Activated T-cell treated with anti-CD3 and anti-CD28 coated beads, Interleukin-2, amount 50 U/mL, for 24 hours (primary cell): ENCODE data around the gene KMT2C.
"Not testable (repeated sequence)": the region's sequence is repeated elsewhere in the genome, so short reads cannot be mapped to it uniquely, and the experiment has no call there.

Source experiments
- DNase-seq: peaks from one replicate; pipeline ENCODE4 v3.0.0-alpha.2; 2020
- H3K27ac Mint-ChIP-seq: 2 replicates; pipeline ENCODE4 v1.8.0; 2020; ENCODE audit warnings: mild to moderate bottlenecking, mixed read lengths
- H3K27me3 Mint-ChIP-seq: 2 replicates; pipeline ENCODE4 v1.8.0; 2020; ENCODE audit warnings: mixed read lengths
- H3K36me3 Mint-ChIP-seq: 2 replicates; pipeline ENCODE4 v1.8.0; 2020; ENCODE audit warnings: low read depth, mixed read lengths
- H3K4me1 Mint-ChIP-seq: 2 replicates; pipeline ENCODE4 v1.8.0; 2020; ENCODE audit warnings: low read depth, mixed read lengths
- H3K4me3 Mint-ChIP-seq: 2 replicates; pipeline ENCODE4 v1.8.0; 2020; ENCODE audit warnings: mild to moderate bottlenecking, moderate library complexity, mixed read lengths
- H3K9me3 Mint-ChIP-seq: 2 replicates; pipeline ENCODE4 v1.8.0; 2020; ENCODE audit warnings: mixed read lengths

The KMT2C gene

DNA sequence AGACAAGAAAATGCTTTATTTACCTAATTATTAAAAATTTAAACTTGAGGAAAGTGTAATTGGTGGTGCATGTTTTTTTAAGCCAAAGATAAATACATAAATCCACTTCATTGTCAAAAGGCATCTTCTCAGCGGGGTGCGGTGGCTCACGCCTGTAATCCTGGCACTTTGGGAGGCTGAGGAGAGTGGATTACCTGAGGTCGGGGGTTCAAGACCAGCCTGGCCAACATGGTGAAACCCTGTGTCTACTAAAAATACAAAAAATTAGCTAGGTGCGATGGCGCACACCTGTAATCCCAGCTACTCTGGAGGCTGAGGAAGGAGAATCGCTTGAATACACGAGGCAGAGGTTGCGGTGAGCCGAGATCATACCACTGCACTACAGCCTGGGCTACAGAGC is 3.1 kb downstream of the KMT2C start:
- peaks cover 64% of the 10 kb centered on the region for H3K4me1 Mint-ChIP-seq
- H3K36me3 Mint-ChIP-seq, result peaks cover 25% of the 10 kb centered on the region
- peak overlapping the region; percentile 97 for H3K27ac Mint-ChIP-seq
- peak overlapping the region; percentile 91 for H3K4me3 Mint-ChIP-seq
- not testable (repeated sequence) for H3K27me3 Mint-ChIP-seq, DNase-seq, H3K9me3 Mint-ChIP-seq

GRCh38 chr7:152430854-152431253 is 4.9 kb downstream of the KMT2C start:
- no peak for DNase-seq
- H3K4me1 Mint-ChIP-seq, result peaks cover 71% of the 10 kb centered on the region
- no peak overlapping the region for H3K27ac Mint-ChIP-seq
- no peaks in the 10 kb centered on the region for H3K27me3 Mint-ChIP-seq
- H3K4me3 Mint-ChIP-seq, result no peak overlapping the region
- H3K9me3 Mint-ChIP-seq, result no peaks in the 10 kb centered on the region
- H3K36me3 Mint-ChIP-seq, result peaks cover 25% of the 10 kb centered on the region

GRCh38 chr7:152430118-152430517 is 5.7 kb downstream of the KMT2C start:
- not testable (repeated sequence) for H3K9me3 Mint-ChIP-seq, H3K27me3 Mint-ChIP-seq, DNase-seq, H3K4me3 Mint-ChIP-seq
- Mint-ChIP-seq H3K27ac (peak overlapping the region; percentile 29), H3K4me1 (peaks cover 77% of the 10 kb centered on the region), H3K36me3 (peaks cover 25% of the 10 kb centered on the region)

GRCh38 chr7:152424348-152425108 is 11.3 kb downstream of the KMT2C start:
- Mint-ChIP-seq H3K4me1 (peaks cover 81% of the 10 kb centered on the region), H3K27me3 (no peaks in the 10 kb centered on the region), H3K9me3 (peaks cover 13% of the 10 kb centered on the region), H3K36me3 (peaks cover 44% of the 10 kb centered on the region), H3K4me3 (peak overlapping the region; percentile 16), H3K27ac (peak overlapping the region; percentile 89)
- no peak for DNase-seq

- Mint-ChIP-seq H3K27ac (peak overlapping the region; percentile 89), H3K4me1 (peaks cover 79% of the 10 kb centered on the region), H3K9me3 (peaks cover 13% of the 10 kb centered on the region), H3K36me3 (peaks cover 47% of the 10 kb centered on the region), H3K27me3 (no peaks in the 10 kb centered on the region), H3K4me3 (no peak overlapping the region)
- no peak for DNase-seq
Observed at GRCh38 chr7:152423991-152424347, 11.8 kb downstream of the KMT2C start.

GRCh38 chr7:152423171-152423570 is 12.6 kb downstream of the KMT2C start:
- H3K27me3 Mint-ChIP-seq, H3K27ac Mint-ChIP-seq, H3K4me3 Mint-ChIP-seq, DNase-seq: not testable (repeated sequence)
- H3K36me3 Mint-ChIP-seq, result peaks cover 47% of the 10 kb centered on the region
- H3K9me3 Mint-ChIP-seq, result peaks cover 13% of the 10 kb centered on the region
- H3K4me1 Mint-ChIP-seq, result peaks cover 76% of the 10 kb centered on the region

- Mint-ChIP-seq H3K9me3 (peaks cover 13% of the 10 kb centered on the region), H3K27ac (peak overlapping the region; percentile 7), H3K4me1 (peaks cover 59% of the 10 kb centered on the region), H3K36me3 (peaks cover 50% of the 10 kb centered on the region)
- H3K4me3 Mint-ChIP-seq, H3K27me3 Mint-ChIP-seq, DNase-seq: not testable (repeated sequence)
Observed at GRCh38 chr7:152420950-152421349, 14.9 kb downstream of the KMT2C start.

- Mint-ChIP-seq H3K4me3 (peak overlapping the region; percentile 11), H3K9me3 (peaks cover 13% of the 10 kb centered on the region), H3K27me3 (no peaks in the 10 kb centered on the region), H3K36me3 (peaks cover 50% of the 10 kb centered on the region), H3K27ac (peak overlapping the region; percentile 78), H3K4me1 (peaks cover 54% of the 10 kb centered on the region)
- no peak for DNase-seq
Observed at GRCh38 chr7:152419473-152420429, 16.1 kb downstream of the KMT2C start.

DNA sequence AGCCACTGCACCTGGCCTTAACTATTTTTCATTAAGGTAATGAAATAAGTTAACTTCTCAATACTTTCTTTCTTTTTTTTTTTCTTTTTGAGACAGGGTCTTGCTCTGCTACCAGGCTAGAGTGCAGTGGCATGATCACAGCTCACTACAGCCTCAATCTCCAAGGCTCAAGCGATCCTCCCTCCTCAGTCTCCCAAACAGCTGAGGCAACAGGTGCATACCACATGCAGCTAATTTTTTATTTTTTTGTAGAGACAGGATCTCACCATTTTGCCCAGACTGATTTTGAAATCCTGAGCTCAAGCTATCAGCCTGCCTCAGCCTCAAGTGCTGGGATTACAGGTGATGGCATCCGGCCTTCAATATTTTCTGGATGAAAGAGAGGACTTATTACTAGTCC is 21.0 kb downstream of the KMT2C start:
- H3K27ac Mint-ChIP-seq, result no peak overlapping the region
- no peaks in the 10 kb centered on the region for H3K9me3 Mint-ChIP-seq
- peaks cover 35% of the 10 kb centered on the region for H3K4me1 Mint-ChIP-seq
- no peak for DNase-seq
- H3K36me3 Mint-ChIP-seq, result peaks cover 18% of the 10 kb centered on the region
- H3K27me3 Mint-ChIP-seq, result no peaks in the 10 kb centered on the region
- no peak overlapping the region for H3K4me3 Mint-ChIP-seq

DNA sequence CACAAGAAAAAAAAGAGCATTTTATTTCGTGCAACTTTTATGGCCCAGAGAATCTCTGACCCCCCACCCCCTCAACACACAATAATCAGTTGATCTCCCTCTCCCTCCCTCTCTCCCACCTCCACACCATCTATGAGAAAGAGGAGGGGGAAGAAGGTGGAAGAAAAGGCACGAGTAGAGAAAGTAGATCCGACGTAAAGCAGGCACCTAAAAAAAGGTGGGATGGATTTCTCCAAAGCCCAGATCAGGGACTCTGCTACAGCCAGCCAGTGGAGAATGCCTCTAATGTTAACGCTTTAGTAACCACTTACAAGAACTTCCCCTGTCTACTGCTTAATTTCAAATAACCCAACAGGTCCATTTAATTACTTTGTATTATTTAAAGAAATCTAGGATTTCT is 24.4 kb downstream of the KMT2C start:
- Mint-ChIP-seq H3K27me3 (no peaks in the 10 kb centered on the region), H3K9me3 (peaks cover 9% of the 10 kb centered on the region), H3K27ac (no peak overlapping the region), H3K4me3 (no peak overlapping the region), H3K4me1 (peaks cover 28% of the 10 kb centered on the region), H3K36me3 (peaks cover 8% of the 10 kb centered on the region)
- no peak for DNase-seq

DNA sequence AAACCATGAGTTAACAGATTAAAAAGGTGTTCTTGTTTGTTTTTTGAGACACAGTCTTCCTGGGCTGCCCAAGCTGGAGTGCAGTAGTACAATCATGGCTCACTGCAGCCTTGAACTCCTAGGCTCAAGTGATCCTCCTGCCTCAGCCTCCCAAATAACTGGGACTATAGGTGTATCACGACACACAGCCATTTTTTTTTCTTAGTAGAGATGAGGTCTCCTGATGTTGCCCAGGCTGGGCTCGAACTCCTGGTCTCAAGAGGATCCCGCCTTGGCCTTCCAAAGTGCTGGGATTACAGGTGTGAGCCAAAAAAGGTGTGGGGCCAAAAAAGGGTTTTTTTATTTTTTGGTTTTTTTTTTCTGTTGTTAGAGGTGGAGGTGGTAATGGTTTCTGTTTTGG is 29.3 kb downstream of the KMT2C start:
- Mint-ChIP-seq H3K4me3 (no peak overlapping the region), H3K4me1 (peaks cover 8% of the 10 kb centered on the region), H3K36me3 (peaks cover 23% of the 10 kb centered on the region), H3K27me3 (no peaks in the 10 kb centered on the region), H3K9me3 (peaks cover 25% of the 10 kb centered on the region), H3K27ac (no peak overlapping the region)
- no peak for DNase-seq

DNA sequence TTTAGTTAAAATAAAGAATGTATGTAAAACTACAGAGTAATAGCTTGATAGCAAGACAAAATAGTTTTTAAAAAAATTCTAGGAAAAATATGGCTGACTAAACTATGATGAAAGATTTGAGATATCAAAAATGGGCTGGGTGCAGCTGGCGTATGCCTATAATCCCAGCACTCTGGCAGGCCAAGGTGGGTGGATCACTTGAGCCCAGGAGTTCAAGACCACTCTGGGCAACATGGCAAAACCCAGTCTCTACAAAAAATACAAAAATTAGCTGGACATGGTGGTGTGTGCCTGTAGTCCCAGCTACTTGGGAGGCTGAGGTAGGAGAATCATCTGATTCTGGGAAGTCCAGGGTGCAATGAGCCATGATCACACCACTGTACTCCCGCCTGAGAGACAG is 29.8 kb downstream of the KMT2C start:
- Mint-ChIP-seq H3K36me3 (peaks cover 23% of the 10 kb centered on the region), H3K9me3 (peaks cover 25% of the 10 kb centered on the region)
- not testable (repeated sequence) for H3K4me1 Mint-ChIP-seq, H3K4me3 Mint-ChIP-seq, DNase-seq, H3K27me3 Mint-ChIP-seq, H3K27ac Mint-ChIP-seq

DNA sequence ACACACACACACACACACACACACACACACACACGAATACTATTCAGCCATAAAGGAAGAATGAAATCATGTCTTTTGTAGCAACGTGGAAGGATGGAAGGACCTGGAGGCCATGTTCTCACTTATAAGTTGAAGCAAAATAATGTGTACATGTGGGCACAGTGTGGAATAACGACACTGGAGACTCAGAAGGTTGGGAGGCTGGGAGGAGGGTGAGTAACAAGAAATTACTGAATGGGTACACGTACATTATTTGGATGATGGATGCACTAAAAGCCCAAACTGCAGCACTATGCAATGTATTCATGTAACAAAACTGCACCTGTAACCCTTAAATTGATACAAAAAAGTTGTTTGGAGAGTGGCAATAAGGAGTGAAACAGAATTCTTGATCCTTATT is 32.1 kb downstream of the KMT2C start:
- Mint-ChIP-seq H3K4me1 (peaks cover 15% of the 10 kb centered on the region), H3K9me3 (peaks cover 25% of the 10 kb centered on the region), H3K27ac (no peak overlapping the region), H3K4me3 (no peak overlapping the region), H3K27me3 (no peaks in the 10 kb centered on the region), H3K36me3 (peaks cover 18% of the 10 kb centered on the region)
- no peak for DNase-seq

DNA sequence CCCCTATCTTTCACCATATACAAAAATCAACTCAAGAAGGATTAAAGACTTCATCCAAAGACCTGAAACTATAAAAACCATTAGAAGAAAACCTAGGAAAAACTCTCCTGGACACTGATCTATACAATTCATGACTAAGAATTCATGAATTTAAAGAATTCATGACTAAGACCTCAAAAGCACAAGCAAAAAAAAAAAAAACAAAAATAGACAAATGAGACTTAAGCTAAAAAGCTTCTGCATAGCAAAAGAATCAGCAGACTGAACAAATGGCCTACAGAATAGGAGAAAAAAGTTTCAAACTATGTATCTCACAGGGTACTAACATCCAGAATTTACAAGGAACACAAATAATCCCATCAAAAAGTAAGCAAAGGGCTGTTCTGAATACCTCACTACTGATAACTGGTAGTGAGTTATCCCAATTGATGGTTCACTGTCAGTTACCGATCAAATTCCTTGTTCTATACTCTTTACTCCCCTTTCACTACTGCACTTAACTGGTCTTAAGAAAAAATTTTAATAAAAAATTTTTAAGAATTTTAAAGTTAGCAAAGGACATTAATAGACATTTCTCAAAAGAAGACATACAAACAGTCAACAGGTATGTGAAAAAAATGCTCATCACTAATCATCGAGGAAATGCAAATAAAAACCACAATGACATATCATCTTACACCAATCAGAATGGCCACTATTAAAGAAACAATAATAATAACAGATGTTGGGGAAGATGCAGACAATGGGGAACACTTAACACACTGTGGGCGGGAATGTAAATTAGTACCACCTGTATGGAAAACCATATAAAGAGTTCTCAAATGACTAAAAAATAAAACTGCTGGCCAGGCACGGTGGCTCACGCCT is 33.2 kb downstream of the KMT2C start:
- DNase-seq, result no peak
- Mint-ChIP-seq H3K27me3 (no peaks in the 10 kb centered on the region), H3K27ac (no peak overlapping the region), H3K9me3 (peaks cover 25% of the 10 kb centered on the region), H3K36me3 (peaks cover 21% of the 10 kb centered on the region), H3K4me3 (no peak overlapping the region), H3K4me1 (peaks cover 24% of the 10 kb centered on the region)
